CD14-positive monocyte (primary cell): ENCODE results near the gene MAPK1IP1L. TPM values are rescaled to one million over a fixed set of nuclear protein-coding genes. Genes with fewer than 3 reads are reported as not detected.

ENCODE experiments used
- DNase-seq, 3 donors: peaks; one replicate each; pipeline ENCODE4 v3.0.0-alpha.2; 2011 to 2022
- H2AFZ ChIP-seq: 2 replicates; pipeline ENCODE4 v1.6.0; 2012; ENCODE audit warnings: mild to moderate bottlenecking, low read depth, low read length, inconsistent platforms; ENCODE audit not compliant: insufficient read depth, poor library complexity, severe bottlenecking
- H3K27ac ChIP-seq, 2 donors: 1 replicate in 1 of 2; 2 replicates in 1 of 2; pipeline ENCODE4 v1.5.1; 2012 to 2013; ENCODE audit warnings: low read length in 2 of 2, control low read depth in 1 of 2, inconsistent platforms in 1 of 2, low read depth in 1 of 2, mild to moderate bottlenecking in 1 of 2
- H3K27me3 ChIP-seq, 2 donors: one replicate each; pipeline versions ENCODE4 v1.6.0 to v1.6.1; 2011 to 2013; ENCODE audit warnings: low read length in 2 of 2; ENCODE audit not compliant: control insufficient read depth in 2 of 2, insufficient read depth in 2 of 2
- H3K36me3 ChIP-seq, 2 donors: replicated peaks in 1 of 2; 1 replicate in 1 of 2; 2 replicates in 1 of 2; pipeline versions ENCODE4 v1.5.1 to v1.6.1; 2012 to 2013; ENCODE audit warnings: low read length in 2 of 2, control low read depth in 1 of 2, inconsistent platforms in 1 of 2, mild to moderate bottlenecking in 1 of 2; ENCODE audit not compliant: insufficient read depth in 2 of 2, control insufficient read depth in 1 of 2
- H3K4me1 ChIP-seq, 2 donors: 1 replicate in 1 of 2; 2 replicates in 1 of 2; pipeline versions ENCODE4 v1.5.1 to v1.6.1; 2012 to 2013; ENCODE audit warnings: low read length in 2 of 2, control low read depth in 1 of 2, inconsistent platforms in 1 of 2, mild to moderate bottlenecking in 1 of 2, moderate library complexity in 1 of 2; ENCODE audit not compliant: insufficient read depth in 2 of 2, control insufficient read depth in 1 of 2
- H3K4me2 ChIP-seq: replicated peaks from 2 replicates; pipeline ENCODE3; 2012; ENCODE audit warnings: low read length, moderate library complexity, mild to moderate bottlenecking; ENCODE audit not compliant: poor library complexity, severe bottlenecking; ENCODE audit errors: extremely low read depth
- H3K4me3 ChIP-seq, 3 experiments: fragments of 200-600 bp in 1 of 3; sonication (generic) in 1 of 3; replicated peaks in 1 of 3; 1 replicate in 2 of 3; 2 replicates in 1 of 3; pipeline ENCODE4 v1.5.1; 2011 to 2013; ENCODE audit warnings: low read length in 3 of 3, mild to moderate bottlenecking in 3 of 3, control low read depth in 2 of 3, low read depth in 2 of 3, inconsistent platforms in 1 of 3, moderate library complexity in 1 of 3
- H3K79me2 ChIP-seq: 2 replicates; pipeline ENCODE4 v1.6.0; 2012; ENCODE audit warnings: mild to moderate bottlenecking, control low read depth, inconsistent platforms, low read length, moderate library complexity; ENCODE audit not compliant: insufficient read depth
- H3K9ac ChIP-seq: 2 replicates; pipeline ENCODE4 v1.6.0; 2017; ENCODE audit warnings: low read length, mild to moderate bottlenecking; ENCODE audit not compliant: insufficient read depth, poor library complexity, severe bottlenecking
- H3K9me3 ChIP-seq, 2 donors: replicated peaks in 1 of 2; 1 replicate in 1 of 2; 2 replicates in 1 of 2; pipeline versions ENCODE4 v1.5.1 to v1.6.1; 2012 to 2013; ENCODE audit warnings: low read length in 2 of 2, control low read depth in 1 of 2; ENCODE audit not compliant: control insufficient read depth in 1 of 2, insufficient read depth in 1 of 2
- H4K20me1 ChIP-seq: 2 replicates; pipeline ENCODE4 v1.6.0; 2012; ENCODE audit warnings: mild to moderate bottlenecking, low read length, control low read depth, moderate library complexity; ENCODE audit not compliant: insufficient read depth
- H3K27ac Mint-ChIP-seq, 7 donors: one replicate each; pipeline ENCODE4 v1.8.0; 2020; ENCODE audit warnings: mild to moderate bottlenecking in 7 of 7, mixed read lengths in 7 of 7, moderate library complexity in 6 of 7, inconsistent platforms in 2 of 7
- H3K27me3 Mint-ChIP-seq, 3 donors: one replicate each; pipeline ENCODE4 v1.8.0; 2021 to 2022; ENCODE audit warnings: low read depth in 3 of 3, mild to moderate bottlenecking in 3 of 3, mixed read lengths in 3 of 3, moderate library complexity in 3 of 3, inconsistent platforms in 1 of 3
- H3K36me3 Mint-ChIP-seq, 2 donors: one replicate each; pipeline ENCODE4 v1.8.0; 2020; ENCODE audit warnings: mixed read lengths in 2 of 2, inconsistent platforms in 1 of 2, mild to moderate bottlenecking in 1 of 2
- H3K4me1 Mint-ChIP-seq: one replicate; pipeline ENCODE4 v1.8.0; 2020; ENCODE audit warnings: mild to moderate bottlenecking, mixed read lengths
- H3K4me3 Mint-ChIP-seq, 2 donors: one replicate each; pipeline ENCODE4 v1.8.0; 2020; ENCODE audit warnings: mild to moderate bottlenecking in 2 of 2, mixed read lengths in 2 of 2, moderate library complexity in 1 of 2
- H3K9me3 Mint-ChIP-seq, 7 donors: one replicate each; pipeline ENCODE4 v1.8.0; 2020 to 2022; ENCODE audit warnings: mixed read lengths in 7 of 7, mild to moderate bottlenecking in 6 of 7, moderate library complexity in 6 of 7, inconsistent platforms in 2 of 7
- WGBS: methylation state at CpG from one replicate; pipeline ENCODE4 v1.1.5; 2013; ENCODE audit warnings: missing lambda C conversion rate; ENCODE audit not compliant: insufficient coverage; 5-methylcytosine and 5-hydroxymethylcytosine counted together
- intact Hi-C, 2 donors: fragments of 100-400 bp; cut with micrococcal nuclease; formaldehyde crosslinking; loops; one replicate each; pipeline versions ENCODE4 v1.15.0 to v1.15.1; 2023
- polyA plus RNA-seq, 3 donors: library from polyadenylated mRNA; depleted of rRNA in 1 of 3; unstranded in 2 of 3; stranded (reverse) in 1 of 3; fragments of 300-500 nt in 2 of 3; fragments of >200 nt in 1 of 3; fragmentation: Illumina TruSeq in 2 of 3; gene quantifications; 1 replicate in 2 of 3; 2 replicates in 1 of 3; pipeline ENCODE4 v1.2.3, GENCODE V29; 2012 to 2021
- TF ChIP-seq, protein P1 (sequence below): fragments of 200-600 bp; IDR thresholded peaks from one replicate; pipeline ENCODE4 v1.8.0; 2022; ENCODE audit warnings: antibody characterized with exemption, mild to moderate bottlenecking

Gene MAPK1IP1L
- polyA plus RNA-seq, 3 donors, result 44.8 to 89.8 (median 67.8) TPM

DNA sequence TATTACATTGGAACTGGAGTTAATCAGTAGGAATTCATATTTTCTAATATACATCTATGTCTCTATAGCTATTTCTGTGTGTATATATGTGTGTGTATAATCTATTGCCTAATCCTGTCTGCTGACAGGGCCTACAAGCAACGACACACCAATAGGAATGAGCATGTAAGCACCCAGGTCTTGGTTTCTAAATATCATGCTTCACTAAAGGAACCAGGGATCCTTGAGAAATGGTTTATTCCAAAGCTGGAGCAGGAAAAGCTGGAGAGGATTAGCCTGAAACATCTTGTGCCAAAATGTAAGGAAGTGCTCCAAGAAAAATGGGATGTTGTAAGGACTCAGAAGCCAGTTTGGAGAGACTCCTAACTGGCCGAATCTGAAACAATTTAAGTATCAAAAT, 48.3 kb downstream of the MAPK1IP1L start:
- Histone ChIP-seq H3K27ac (no peak overlapping the region), H3K27me3 (no peaks in the 10 kb centered on the region), H3K4me3 (no peak overlapping the region), H3K36me3 (no peaks in the 10 kb centered on the region), H2AFZ (no peak overlapping the region), H3K9me3 (peaks cover 6 to 7% of the 10 kb centered on the region in 2 donors), H3K4me1 (peaks cover 51 to 59% of the 10 kb centered on the region in 2 donors), H3K79me2 (no peaks in the 10 kb centered on the region), H4K20me1 (no peaks in the 10 kb centered on the region), H3K9ac (no peak overlapping the region), H3K4me2 (no peak overlapping the region)
- peaks cover 0 to 12% of the 10 kb centered on the region in 2 donors for H3K36me3 Mint-ChIP-seq
- TF ChIP-seq, protein P1, sequence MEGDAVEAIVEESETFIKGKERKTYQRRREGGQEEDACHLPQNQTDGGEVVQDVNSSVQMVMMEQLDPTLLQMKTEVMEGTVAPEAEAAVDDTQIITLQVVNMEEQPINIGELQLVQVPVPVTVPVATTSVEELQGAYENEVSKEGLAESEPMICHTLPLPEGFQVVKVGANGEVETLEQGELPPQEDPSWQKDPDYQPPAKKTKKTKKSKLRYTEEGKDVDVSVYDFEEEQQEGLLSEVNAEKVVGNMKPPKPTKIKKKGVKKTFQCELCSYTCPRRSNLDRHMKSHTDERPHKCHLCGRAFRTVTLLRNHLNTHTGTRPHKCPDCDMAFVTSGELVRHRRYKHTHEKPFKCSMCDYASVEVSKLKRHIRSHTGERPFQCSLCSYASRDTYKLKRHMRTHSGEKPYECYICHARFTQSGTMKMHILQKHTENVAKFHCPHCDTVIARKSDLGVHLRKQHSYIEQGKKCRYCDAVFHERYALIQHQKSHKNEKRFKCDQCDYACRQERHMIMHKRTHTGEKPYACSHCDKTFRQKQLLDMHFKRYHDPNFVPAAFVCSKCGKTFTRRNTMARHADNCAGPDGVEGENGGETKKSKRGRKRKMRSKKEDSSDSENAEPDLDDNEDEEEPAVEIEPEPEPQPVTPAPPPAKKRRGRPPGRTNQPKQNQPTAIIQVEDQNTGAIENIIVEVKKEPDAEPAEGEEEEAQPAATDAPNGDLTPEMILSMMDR, result no peak
- DNase-seq, result peak in 2 of 3 donors; percentile 33 to 45
- H3K27ac Mint-ChIP-seq, result peak overlapping the region in 4 of 7 donors; percentile 14 to 98 (median 84)
- peaks cover 0 to 7% (median 0%) of the 10 kb centered on the region in 3 donors for H3K27me3 Mint-ChIP-seq
- no CpG with 5 or more reads among the region's 2 CpGs for WGBS
- H3K4me1 Mint-ChIP-seq, result peaks cover 52% of the 10 kb centered on the region
- no peak overlapping the region for H3K4me3 Mint-ChIP-seq
- intact Hi-C loops, result no loop called here
- H3K9me3 Mint-ChIP-seq, result peaks cover 2 to 10% (median 8%) of the 10 kb centered on the region in 7 donors

DNA sequence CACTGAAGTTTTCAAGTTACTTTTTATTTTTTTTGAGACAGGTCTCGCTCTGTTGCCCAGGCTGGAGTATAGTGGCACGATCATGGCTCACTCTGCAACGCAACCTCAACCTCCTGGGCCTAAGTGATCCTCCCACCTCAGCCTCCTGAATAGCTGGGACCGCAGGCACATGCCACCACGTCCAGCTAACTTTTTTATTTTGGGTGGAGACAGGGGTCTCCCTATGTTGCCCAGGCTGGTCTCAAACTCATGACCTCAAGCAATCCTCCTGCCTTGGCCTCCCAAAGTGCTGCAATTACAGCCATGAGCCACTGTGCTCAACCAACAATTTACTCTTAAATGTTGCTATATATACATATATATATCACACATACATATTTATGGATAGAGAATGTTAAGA, 50.3 kb downstream of the MAPK1IP1L start:
- intact Hi-C loops, result no loop called here
- no peak overlapping the region for H3K4me3 ChIP-seq
- peaks cover 0 to 16% of the 10 kb centered on the region in 2 donors for H3K36me3 Mint-ChIP-seq
- H3K27ac Mint-ChIP-seq, result peak overlapping the region in 6 of 7 donors; percentile 73 to 98 (median 90)
- H4K20me1 ChIP-seq, result no peaks in the 10 kb centered on the region
- TF ChIP-seq, protein P1, result no peak
- H3K9me3 Mint-ChIP-seq, result peaks cover 7 to 20% (median 13%) of the 10 kb centered on the region in 7 donors
- no peaks in the 10 kb centered on the region for H3K36me3 ChIP-seq
- H3K9ac ChIP-seq, result no peak overlapping the region
- no CpG with 5 or more reads among the region's 5 CpGs for WGBS
- peaks cover 0 to 7% (median 0%) of the 10 kb centered on the region in 3 donors for H3K27me3 Mint-ChIP-seq
- H3K4me1 Mint-ChIP-seq, result peaks cover 52% of the 10 kb centered on the region
- DNase-seq, result no peak
- H3K4me3 Mint-ChIP-seq, result no peak overlapping the region
- peaks cover 6 to 19% of the 10 kb centered on the region in 2 donors for H3K9me3 ChIP-seq
- no peak overlapping the region for H2AFZ ChIP-seq
- H3K79me2 ChIP-seq, result no peaks in the 10 kb centered on the region
- H3K4me2 ChIP-seq, result no peak overlapping the region
- no peaks in the 10 kb centered on the region for H3K27me3 ChIP-seq
- peak overlapping the region; percentile 67 to 90 for H3K27ac ChIP-seq
- peaks cover 56 to 63% of the 10 kb centered on the region in 2 donors for H3K4me1 ChIP-seq
